Ovary (tissue), 9 donors: Measurements from ENCODE around the gene VAMP4. TPM values are rescaled to one million over a fixed set of nuclear protein-coding genes. Genes with fewer than 3 reads are reported as not detected.

Experiments
- DNase-seq, 5 donors: peaks; one replicate each; pipeline ENCODE4 v3.0.0-alpha.2; 2019 to 2020
- H3K27ac ChIP-seq, 2 donors: fragments of 200-600 bp; one replicate each; pipeline versions ENCODE4 v1.5.1 to v1.8.0; 2019 to 2022
- H3K27me3 ChIP-seq: fragments of 200-600 bp; one replicate; pipeline ENCODE4 v1.8.0; 2022
- H3K36me3 ChIP-seq: fragments of 200-600 bp; sonication (generic); one replicate; pipeline ENCODE4 v1.5.1; 2019
- H3K4me1 ChIP-seq: one replicate; pipeline ENCODE4 v1.8.1; 2013; ENCODE audit warnings: mild to moderate bottlenecking, moderate library complexity; ENCODE audit not compliant: insufficient read depth
- H3K4me3 ChIP-seq: fragments of 200-600 bp; sonication (generic); one replicate; pipeline ENCODE4 v1.5.1; 2017
- H3K9me3 ChIP-seq, 2 donors: fragments of 200-600 bp in 1 of 2; sonication (generic) in 1 of 2; one replicate each; pipeline versions ENCODE4 v1.5.1 to v1.8.1; 2013 to 2019; ENCODE audit warnings: mild to moderate bottlenecking in 1 of 2, moderate library complexity in 1 of 2
- CTCF ChIP-seq, 3 donors: fragments of 450-650 bp in 2 of 3; fragments of 200-600 bp in 1 of 3; IDR thresholded peaks; one replicate each; pipeline versions ENCODE4 v1.5.1 to v1.8.0; 2016 to 2022; ENCODE audit warnings: antibody characterized with exemption in 3 of 3, mild to moderate bottlenecking in 1 of 3
- EP300 ChIP-seq: sonication (generic); formaldehyde crosslinking; IDR thresholded peaks from one replicate; pipeline ENCODE4 v1.6.1; 2017; ENCODE audit warnings: antibody characterized with exemption
- POLR2A ChIP-seq: fragments of 450-650 bp; IDR thresholded peaks from one replicate; pipeline ENCODE4 v1.6.1; 2017; ENCODE audit warnings: antibody characterized with exemption, mild to moderate bottlenecking, moderate library complexity
- WGBS, 3 donors: extraction: QIAGEN DNeasy Blood & Tissue Kit in 1 of 3; methylation state at CpG; one replicate each; pipeline versions ENCODE4 v1.1.5 to v1.1.7; 2013 to 2017; 5-methylcytosine and 5-hydroxymethylcytosine counted together
- intact Hi-C, 4 donors: fragments of 100-400 bp; cut with DNase I; formaldehyde crosslinking; loops; one replicate each; pipeline versions ENCODE4 v1.11.0 to v1.15.1; 2022 to 2023
- polyA plus RNA-seq, 2 donors: library from polyadenylated mRNA; stranded (reverse); fragments of 200-250 nt in 1 of 2; fragments of 350-450 nt in 1 of 2; fragmentation: Illumina TruSeq in 1 of 2; extraction: RNeasy Lipid Tissue Mini Kit (QIAGEN cat#74804) in 1 of 2; gene quantifications; one replicate each; pipeline ENCODE4 v1.2.3, GENCODE V29; 2013 to 2014
- total RNA-seq, 7 donors: library from RNA; depleted of rRNA in 2 of 7; stranded (reverse); fragments of >200 nt in 2 of 7; fragmentation: NEBNext Ultra II Directional in 3 of 7; extraction: Animal tissue kit (Norgen Biotek cat#: 25700) in 3 of 7; gene quantifications; one replicate each; pipeline versions ENCODE4 v1.1.0 to v1.2.4, GENCODE V29; 2016 to 2023
- donor health status: DM: no; HTN: no; CAD: no; lungs with moderate emphysema.
- donor health status: DM: no; HTN: no; CAD: no.
- donor health status: Bipolar disorder and iron deficiency.
- donor health status: DM: yes; HTN: yes; CAD: no.
- donor health status: DM: no; HTN: no; CAD: no.
- donor health status: DM: yes; HTN: yes; CAD: no.

Gene VAMP4
- total and polyA plus RNA-seq, 9 donors: 6.7 to 14.1 (median 12.3) TPM

GRCh38 chr1:171676823-171677222 is 65.0 kb downstream of the VAMP4 start:
- H3K27ac ChIP-seq: no peak overlapping the region
- intact Hi-C loops: no loop called here
- no peaks in the 10 kb centered on the region for H3K9me3 ChIP-seq
- H3K4me3 ChIP-seq: no peak overlapping the region
- no peaks in the 10 kb centered on the region for H3K36me3 ChIP-seq
- DNase-seq: no peak
- no peaks in the 10 kb centered on the region for H3K27me3 ChIP-seq
- TF ChIP-seq CTCF (IDR thresholded peaks at IDR 0.05) (no peak), EP300 (no peak), POLR2A (no peak)
- WGBS, 3 donors: 71 to 83% (median 82%) methylated on average over 2 of the region's 2 CpGs
- H3K4me1 ChIP-seq: no peaks in the 10 kb centered on the region

- H3K27me3 ChIP-seq: no peaks in the 10 kb centered on the region
- WGBS, 3 donors: 62 to 67% (median 64%) methylated on average over 3 of the region's 3 CpGs
- DNase-seq: no peak
- no peaks in the 10 kb centered on the region for H3K4me1 ChIP-seq
- no peak overlapping the region for H3K27ac ChIP-seq
- no peaks in the 10 kb centered on the region for H3K36me3 ChIP-seq
- no peaks in the 10 kb centered on the region for H3K9me3 ChIP-seq
- no peak overlapping the region for H3K4me3 ChIP-seq
- intact Hi-C loops: no loop called here
- TF ChIP-seq EP300 (no peak), POLR2A (no peak), CTCF (IDR thresholded peaks at IDR 0.05) (no peak)
These were observed 67.1 kb downstream of the VAMP4 start for GRCh38 chr1:171674431-171675405.

GRCh38 chr1:171670739-171671138 is 71.1 kb downstream of the VAMP4 start:
- no peak overlapping the region for H3K4me3 ChIP-seq
- TF ChIP-seq POLR2A (no peak), CTCF (IDR thresholded peaks at IDR 0.05) (no peak)
- no peaks in the 10 kb centered on the region for H3K27me3 ChIP-seq
- H3K36me3 ChIP-seq: no peaks in the 10 kb centered on the region
- H3K27ac ChIP-seq: no peak overlapping the region
- no peaks in the 10 kb centered on the region for H3K9me3 ChIP-seq
- no peaks in the 10 kb centered on the region for H3K4me1 ChIP-seq
- intact Hi-C loops: no loop called here
- WGBS, 3 donors: 97 to 98% (median 98%) methylated on average over 28 of the region's 28 CpGs
- DNase-seq: no peak

- TF ChIP-seq EP300 (no peak), POLR2A (no peak), CTCF (IDR thresholded peaks at IDR 0.05) (no peak)
- H3K9me3 ChIP-seq: no peaks in the 10 kb centered on the region
- H3K27ac ChIP-seq: no peak overlapping the region
- H3K4me1 ChIP-seq: no peaks in the 10 kb centered on the region
- no peaks in the 10 kb centered on the region for H3K27me3 ChIP-seq
- WGBS, 3 donors: 87 to 92% (median 92%) methylated on average over 5 of the region's 5 CpGs
- no peak overlapping the region for H3K4me3 ChIP-seq
- H3K36me3 ChIP-seq: no peaks in the 10 kb centered on the region
- no peak for DNase-seq
- intact Hi-C loops: no loop called here
These were observed 73.5 kb downstream of the VAMP4 start for GRCh38 chr1:171668372-171668771.
